Neural cell (in vitro differentiated cells): ENCODE data around the gene HRH2. TPM values are rescaled to one million over a fixed set of nuclear protein-coding genes. Genes with fewer than 3 reads are reported as not detected.

ENCODE experiments used
- H2AFZ ChIP-seq: fragments of 200-600, 300-800 bp; sonication (generic), shearing (Covaris generic); 2 replicates; pipeline ENCODE4 v1.6.0; 2014; ENCODE audit warnings: low read depth, mild to moderate bottlenecking, antibody characterized with exemption, low read length, moderate library complexity
- H3F3A ChIP-seq: fragments of 200-600 bp; shearing (Covaris generic); 2 replicates; pipeline ENCODE4 v1.6.1; 2016; ENCODE audit warnings: mild to moderate bottlenecking, moderate library complexity, mixed read lengths, antibody characterized with exemption, low read length; ENCODE audit not compliant: insufficient read depth, poor library complexity, severe bottlenecking
- H3K27ac ChIP-seq: fragments of 200-600, 300-800 bp; sonication (generic), shearing (Covaris generic); 2 replicates; pipeline ENCODE4 v1.5.1; 2014; ENCODE audit warnings: mild to moderate bottlenecking, low read length, moderate library complexity
- H3K27me3 ChIP-seq: fragments of 300-800, 200-600 bp; sonication (generic), shearing (Covaris generic); 2 replicates; pipeline ENCODE4 v1.6.0; 2014; ENCODE audit warnings: mild to moderate bottlenecking, low read depth, low read length, moderate library complexity; ENCODE audit not compliant: insufficient read depth
- H3K36me3 ChIP-seq: fragments of 300-800, 200-600 bp; sonication (generic), shearing (Covaris generic); 2 replicates; pipeline ENCODE4 v1.5.1; 2014; ENCODE audit warnings: mild to moderate bottlenecking, antibody characterized with exemption, low read length, moderate library complexity; ENCODE audit not compliant: insufficient read depth
- H3K4me2 ChIP-seq: fragments of 300-800, 200-600 bp; sonication (generic), shearing (Covaris generic); 2 replicates; pipeline ENCODE4 v1.6.0; 2014; ENCODE audit warnings: mild to moderate bottlenecking, low read length
- H3K4me3 ChIP-seq: fragments of 300-800, 200-600 bp; sonication (generic), shearing (Covaris generic); 2 replicates; pipeline ENCODE4 v1.5.1; 2014; ENCODE audit warnings: mild to moderate bottlenecking, low read length, moderate library complexity
- H3K79me2 ChIP-seq: fragments of 200-600 bp; shearing (Covaris generic); replicated peaks from 2 replicates; pipeline ENCODE4 v1.6.0; 2014; ENCODE audit warnings: mild to moderate bottlenecking, low read length, moderate library complexity; ENCODE audit not compliant: insufficient read depth
- H3K9ac ChIP-seq: fragments of 300-800, 200-600 bp; sonication (generic), shearing (Covaris generic); 2 replicates; pipeline ENCODE4 v1.6.1; 2016; ENCODE audit warnings: mild to moderate bottlenecking, low read length, mixed read lengths
- H3K9me2 ChIP-seq: fragments of 200-600 bp; shearing (Covaris generic); 2 replicates; pipeline ENCODE4 v1.6.1; 2016; ENCODE audit warnings: mild to moderate bottlenecking, low read length, mixed read lengths; ENCODE audit not compliant: insufficient read depth
- H3K9me3 ChIP-seq: fragments of 200-600, 300-800 bp; sonication (generic), shearing (Covaris generic); 2 replicates; pipeline ENCODE4 v1.6.1; 2016; ENCODE audit warnings: mild to moderate bottlenecking, mixed run types, low read length, moderate library complexity, mixed read lengths
- H4K20me1 ChIP-seq: fragments of 200-600 bp; shearing (Covaris generic); 2 replicates; pipeline ENCODE4 v1.6.1; 2016; ENCODE audit warnings: mild to moderate bottlenecking, mixed run types; ENCODE audit not compliant: insufficient read depth
- EP300 ChIP-seq: fragments of 450-650 bp; conservative IDR thresholded peaks from 2 replicates; pipeline ENCODE4 v1.6.1; 2014; ENCODE audit warnings: antibody characterized with exemption, mild to moderate bottlenecking, moderate library complexity; ENCODE audit not compliant: poor library complexity, severe bottlenecking
- EZH2 ChIP-seq: fragments of 200-600, 300-800 bp; shearing (Covaris generic), sonication (generic); IDR thresholded peaks from 2 replicates; pipeline ENCODE4 v1.6.1; 2014; ENCODE audit warnings: antibody characterized with exemption, low read length, borderline replicate concordance, mild to moderate bottlenecking; ENCODE audit not compliant: insufficient read depth, poor library complexity, severe bottlenecking
- MXI1 ChIP-seq: fragments of 450-650 bp; conservative IDR thresholded peaks from 2 replicates; pipeline ENCODE4 v1.6.1; 2014; ENCODE audit warnings: antibody characterized with exemption, mild to moderate bottlenecking; ENCODE audit not compliant: poor library complexity, severe bottlenecking
- POLR2AphosphoS5 ChIP-seq: IDR thresholded peaks from 2 replicates; pipeline ENCODE4 v1.6.1; 2012
- RAD21 ChIP-seq: fragments of 450-650 bp; conservative IDR thresholded peaks from 2 replicates; pipeline ENCODE4 v1.6.1; 2014; ENCODE audit warnings: antibody characterized with exemption, mild to moderate bottlenecking, moderate library complexity
- REST ChIP-seq: IDR thresholded peaks from 2 replicates; pipeline ENCODE4 v1.6.1; 2012; ENCODE audit warnings: borderline replicate concordance
- SMC3 ChIP-seq: fragments of 450-650 bp; conservative IDR thresholded peaks from 2 replicates; pipeline ENCODE4 v1.6.1; 2014; ENCODE audit warnings: antibody characterized with exemption, mild to moderate bottlenecking, moderate library complexity; ENCODE audit not compliant: poor library complexity
- TAF1 ChIP-seq: IDR thresholded peaks from 2 replicates; pipeline ENCODE4 v1.6.1; 2012; ENCODE audit warnings: low read depth
- polyA plus RNA-seq: library from polyadenylated mRNA; depleted of rRNA; stranded (reverse); fragments of >200 nt; gene quantifications from 2 replicates; pipeline ENCODE4 v1.2.3, GENCODE V29; 2014
- TF ChIP-seq, protein P1 (sequence below): fragments of 450-650 bp; IDR thresholded peaks from 2 replicates; pipeline ENCODE4 v1.5.1; 2014; ENCODE audit warnings: antibody characterized with exemption, mild to moderate bottlenecking, moderate library complexity; ENCODE audit not compliant: poor library complexity, severe bottlenecking

HRH2 gene
- polyA plus RNA-seq, 1 donor from 2014 or later = 0.09 TPM

- Histone ChIP-seq H3K27me3 (no peaks in the 10 kb centered on the region), H2AFZ (no peak overlapping the region), H3K9me3 (no peaks in the 10 kb centered on the region), H3K36me3 (no peaks in the 10 kb centered on the region), H3K79me2 (no peaks in the 10 kb centered on the region), H3K27ac (no peak overlapping the region), H3F3A (no peaks in the 10 kb centered on the region), H3K9ac (no peak overlapping the region), H3K9me2 (no peaks in the 10 kb centered on the region), H3K4me2 (no peak overlapping the region), H3K4me3 (no peak overlapping the region), H4K20me1 (no peaks in the 10 kb centered on the region)
- TF ChIP-seq SMC3 = no peak
- no peak for TF ChIP-seq POLR2AphosphoS5
- no peak for TF ChIP-seq REST
- no peak for TF ChIP-seq EP300
- TF ChIP-seq TAF1 = no peak
- TF ChIP-seq RAD21 = no peak
- no peak for TF ChIP-seq EZH2
- TF ChIP-seq, protein P1, sequence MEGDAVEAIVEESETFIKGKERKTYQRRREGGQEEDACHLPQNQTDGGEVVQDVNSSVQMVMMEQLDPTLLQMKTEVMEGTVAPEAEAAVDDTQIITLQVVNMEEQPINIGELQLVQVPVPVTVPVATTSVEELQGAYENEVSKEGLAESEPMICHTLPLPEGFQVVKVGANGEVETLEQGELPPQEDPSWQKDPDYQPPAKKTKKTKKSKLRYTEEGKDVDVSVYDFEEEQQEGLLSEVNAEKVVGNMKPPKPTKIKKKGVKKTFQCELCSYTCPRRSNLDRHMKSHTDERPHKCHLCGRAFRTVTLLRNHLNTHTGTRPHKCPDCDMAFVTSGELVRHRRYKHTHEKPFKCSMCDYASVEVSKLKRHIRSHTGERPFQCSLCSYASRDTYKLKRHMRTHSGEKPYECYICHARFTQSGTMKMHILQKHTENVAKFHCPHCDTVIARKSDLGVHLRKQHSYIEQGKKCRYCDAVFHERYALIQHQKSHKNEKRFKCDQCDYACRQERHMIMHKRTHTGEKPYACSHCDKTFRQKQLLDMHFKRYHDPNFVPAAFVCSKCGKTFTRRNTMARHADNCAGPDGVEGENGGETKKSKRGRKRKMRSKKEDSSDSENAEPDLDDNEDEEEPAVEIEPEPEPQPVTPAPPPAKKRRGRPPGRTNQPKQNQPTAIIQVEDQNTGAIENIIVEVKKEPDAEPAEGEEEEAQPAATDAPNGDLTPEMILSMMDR = no peak
- no peak for TF ChIP-seq MXI1
Measured at GRCh38 chr5:175733017-175733416, 75.1 kb downstream of the HRH2 start.

DNA sequence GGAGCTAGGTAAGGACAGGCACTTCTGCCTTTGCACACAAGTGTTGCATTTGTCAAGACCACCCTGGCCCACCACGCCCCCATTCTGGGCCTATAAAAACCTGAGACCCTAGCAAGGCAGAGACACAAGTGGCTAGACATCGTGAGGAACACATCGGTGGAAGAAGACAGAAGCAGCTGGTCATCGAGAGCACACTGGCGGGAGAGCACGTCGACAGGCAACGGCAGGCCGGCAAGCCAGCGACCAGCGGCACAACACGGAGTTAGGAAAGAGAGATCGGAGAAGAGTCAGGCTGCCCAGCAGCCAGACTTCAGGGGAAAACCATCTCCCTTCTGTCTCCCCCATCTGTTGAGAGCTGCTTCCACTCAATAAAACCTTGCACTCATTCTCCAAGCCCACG, 76.1 kb downstream of the HRH2 start:
- H3K4me2 ChIP-seq = no peak overlapping the region
- no peaks in the 10 kb centered on the region for H3K79me2 ChIP-seq
- H3K27ac ChIP-seq = no peak overlapping the region
- H3F3A ChIP-seq = no peaks in the 10 kb centered on the region
- H4K20me1 ChIP-seq = no peaks in the 10 kb centered on the region
- TF ChIP-seq EP300 = no peak
- no peak for TF ChIP-seq MXI1
- no peak for TF ChIP-seq SMC3
- no peak for TF ChIP-seq EZH2
- no peak for TF ChIP-seq POLR2AphosphoS5
- no peak for TF ChIP-seq REST
- no peak for TF ChIP-seq TAF1
- no peak for TF ChIP-seq RAD21
- TF ChIP-seq, protein P1 = no peak
- no peak overlapping the region for H3K9ac ChIP-seq
- no peaks in the 10 kb centered on the region for H3K36me3 ChIP-seq
- no peaks in the 10 kb centered on the region for H3K9me3 ChIP-seq
- H3K27me3 ChIP-seq = no peaks in the 10 kb centered on the region
- no peak overlapping the region for H3K4me3 ChIP-seq
- H2AFZ ChIP-seq = no peak overlapping the region
- H3K9me2 ChIP-seq = no peaks in the 10 kb centered on the region
